OCI-LY1 (cell line): Measurements from ENCODE around the gene HIBADH.

Source experiments
- EZH2 ChIP-seq: fragments of 200-600 bp; sonication (generic), shearing (Covaris generic); IDR thresholded peaks from 2 replicates; pipeline ENCODE4 v1.8.0; 2017; ENCODE audit warnings: borderline replicate concordance, mixed run types, mild to moderate bottlenecking, antibody characterized with exemption, low read length, moderate library complexity, mixed read lengths
- TF ChIP-seq, protein P1 (sequence below): fragments of 200-600 bp; sonication (generic), shearing (Covaris generic); IDR thresholded peaks from 2 replicates; pipeline ENCODE4 v1.5.1; 2017; ENCODE audit warnings: mild to moderate bottlenecking, antibody characterized with exemption, low read length, moderate library complexity, mixed read lengths

DNA sequence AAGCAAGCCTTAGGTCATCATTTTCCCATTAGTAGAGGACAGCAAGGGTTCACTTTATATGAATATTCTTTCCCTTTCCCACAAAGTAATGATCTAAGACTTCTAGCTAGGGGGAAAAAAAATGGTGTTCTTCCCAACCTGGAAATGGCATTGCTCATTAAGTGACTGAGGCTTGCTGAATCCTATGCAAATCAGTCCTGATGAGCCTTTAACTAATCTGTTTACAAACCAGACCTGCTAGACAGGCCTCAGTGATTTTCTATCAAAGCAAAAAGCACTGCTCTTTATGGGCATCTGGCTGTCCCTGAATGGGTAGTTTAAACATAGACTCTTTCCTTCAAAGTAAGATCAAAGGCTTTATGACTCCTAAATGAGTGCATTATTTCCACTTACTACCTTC, 146.3 kb downstream of the HIBADH start:
- TF ChIP-seq, protein P1, sequence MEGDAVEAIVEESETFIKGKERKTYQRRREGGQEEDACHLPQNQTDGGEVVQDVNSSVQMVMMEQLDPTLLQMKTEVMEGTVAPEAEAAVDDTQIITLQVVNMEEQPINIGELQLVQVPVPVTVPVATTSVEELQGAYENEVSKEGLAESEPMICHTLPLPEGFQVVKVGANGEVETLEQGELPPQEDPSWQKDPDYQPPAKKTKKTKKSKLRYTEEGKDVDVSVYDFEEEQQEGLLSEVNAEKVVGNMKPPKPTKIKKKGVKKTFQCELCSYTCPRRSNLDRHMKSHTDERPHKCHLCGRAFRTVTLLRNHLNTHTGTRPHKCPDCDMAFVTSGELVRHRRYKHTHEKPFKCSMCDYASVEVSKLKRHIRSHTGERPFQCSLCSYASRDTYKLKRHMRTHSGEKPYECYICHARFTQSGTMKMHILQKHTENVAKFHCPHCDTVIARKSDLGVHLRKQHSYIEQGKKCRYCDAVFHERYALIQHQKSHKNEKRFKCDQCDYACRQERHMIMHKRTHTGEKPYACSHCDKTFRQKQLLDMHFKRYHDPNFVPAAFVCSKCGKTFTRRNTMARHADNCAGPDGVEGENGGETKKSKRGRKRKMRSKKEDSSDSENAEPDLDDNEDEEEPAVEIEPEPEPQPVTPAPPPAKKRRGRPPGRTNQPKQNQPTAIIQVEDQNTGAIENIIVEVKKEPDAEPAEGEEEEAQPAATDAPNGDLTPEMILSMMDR: no peak
- TF ChIP-seq EZH2: no peak
